PC-3 (cell line): ENCODE data around the gene GABRR1. TPM values are rescaled to one million over a fixed set of nuclear protein-coding genes. Genes with fewer than 3 reads are reported as not detected.

ENCODE experiments used
- ATAC-seq: fragments of 200-7000 bp; cut with Tn5 transposase; 2 replicates; pipeline ENCODE4 v1.9.1; 2020; ENCODE audit warnings: mild to moderate bottlenecking, moderate library complexity
- BruUV-seq: library from RNA; stranded (reverse); fragments of 400-500 nt; replicated peaks from 2 replicates; lab custom pipeline; 2021; lab: Mats Ljungman, UMichigan
- CTCF ChIA-PET: fragments of 300-600 bp; sonication (Branson Sonifier 250); formaldehyde crosslinking; loops from one replicate; lab custom pipeline; 2022; ENCODE audit warnings: antibody characterized with exemption; lab: Charles Lee
- POLR2A ChIA-PET: fragments of 300-600 bp; sonication (Branson Sonifier 250); formaldehyde crosslinking; loops from one replicate; lab custom pipeline; 2022; ENCODE audit warnings: antibody characterized with exemption; ENCODE audit not compliant: unreplicated experiment; lab: Charles Lee
- DNase-seq: peaks from one replicate; pipeline ENCODE4 v3.0.0-alpha.2; 2015
- H2AFZ ChIP-seq: fragments of 300-600 bp; sonication (generic); 2 replicates; pipeline ENCODE4 v1.6.0; 2016; ENCODE audit warnings: antibody characterized with exemption, low read length
- H3F3A ChIP-seq: fragments of 300-600 bp; sonication (generic); one replicate; pipeline ENCODE4 v1.6.0; 2017; ENCODE audit warnings: antibody characterized with exemption, low read length, control low read depth, mild to moderate bottlenecking; ENCODE audit not compliant: unreplicated experiment
- H3K27ac ChIP-seq: fragments of 300-600 bp; sonication (generic); 2 replicates; pipeline ENCODE4 v1.5.1; 2016; ENCODE audit warnings: mild to moderate bottlenecking, low read length
- H3K27me3 ChIP-seq: fragments of 300-600 bp; sonication (generic); 2 replicates; pipeline ENCODE4 v1.6.1; 2016; ENCODE audit warnings: low read length, mixed read lengths
- H3K36me3 ChIP-seq: fragments of 300-600 bp; sonication (generic); 2 replicates; pipeline ENCODE4 v1.6.1; 2016; ENCODE audit warnings: low read depth, mixed run types, low read length, mixed read lengths
- H3K4me1 ChIP-seq: fragments of 300-600 bp; sonication (generic); 2 replicates; pipeline ENCODE4 v1.5.1; 2016; ENCODE audit warnings: low read length; ENCODE audit not compliant: insufficient read depth
- H3K4me2 ChIP-seq: fragments of 300-600 bp; sonication (generic); 2 replicates; pipeline ENCODE4 v1.6.0; 2016; ENCODE audit warnings: low read length
- H3K4me3 ChIP-seq: fragments of 300-600 bp; sonication (generic); 2 replicates; pipeline ENCODE4 v1.5.1; 2016; ENCODE audit warnings: mild to moderate bottlenecking, low read length, mixed read lengths
- H3K79me2 ChIP-seq: fragments of 300-600 bp; sonication (generic); 2 replicates; pipeline ENCODE4 v1.6.1; 2017; ENCODE audit warnings: low read length, mixed read lengths
- H3K9ac ChIP-seq: fragments of 300-600 bp; sonication (generic); 2 replicates; pipeline ENCODE4 v1.6.0; 2016; ENCODE audit warnings: mild to moderate bottlenecking, low read length
- H3K9me2 ChIP-seq: fragments of 300-600 bp; sonication (generic); replicated peaks from 2 replicates; pipeline ENCODE4 v1.6.1; 2016; ENCODE audit warnings: mixed run types, low read length, mixed read lengths
- H3K9me3 ChIP-seq: fragments of 300-600 bp; sonication (generic); 2 replicates; pipeline ENCODE4 v1.6.1; 2016; ENCODE audit warnings: low read length, mixed read lengths
- H4K20me1 ChIP-seq: fragments of 300-600 bp; sonication (generic); 2 replicates; pipeline ENCODE4 v1.6.1; 2016; ENCODE audit warnings: low read length, mixed read lengths
- EZH2 ChIP-seq: fragments of 300-600 bp; sonication (generic); IDR thresholded peaks from one replicate; pipeline ENCODE4 v1.6.1; 2017; ENCODE audit warnings: antibody characterized with exemption, mild to moderate bottlenecking, low read length; ENCODE audit not compliant: unreplicated experiment
- EZH2phosphoT487 ChIP-seq: fragments of 300-600 bp; sonication (generic); IDR thresholded peaks from 2 replicates; pipeline ENCODE4 v1.6.1; 2018; ENCODE audit warnings: mild to moderate bottlenecking, antibody characterized with exemption, low read length, borderline replicate concordance
- intact Hi-C: fragments of 100-400 bp; cut with micrococcal nuclease; formaldehyde crosslinking; loops from 2 replicates; pipeline ENCODE4 v1.9.0; 2023
- total RNA-seq: library from RNA; depleted of rRNA; stranded (reverse); fragments of >200 nt; gene quantifications from 2 replicates; pipeline ENCODE4 v1.2.3, GENCODE V29; 2014
- TF ChIP-seq, protein P1 (sequence below): fragments of 300-600 bp; sonication (generic); conservative IDR thresholded peaks from 2 replicates; pipeline ENCODE4 v1.5.1; 2017; ENCODE audit warnings: antibody characterized with exemption, low read depth, mild to moderate bottlenecking, low read length

The GABRR1 gene
- total RNA-seq, 1 experiment from 2014 or later = not detected

DNA sequence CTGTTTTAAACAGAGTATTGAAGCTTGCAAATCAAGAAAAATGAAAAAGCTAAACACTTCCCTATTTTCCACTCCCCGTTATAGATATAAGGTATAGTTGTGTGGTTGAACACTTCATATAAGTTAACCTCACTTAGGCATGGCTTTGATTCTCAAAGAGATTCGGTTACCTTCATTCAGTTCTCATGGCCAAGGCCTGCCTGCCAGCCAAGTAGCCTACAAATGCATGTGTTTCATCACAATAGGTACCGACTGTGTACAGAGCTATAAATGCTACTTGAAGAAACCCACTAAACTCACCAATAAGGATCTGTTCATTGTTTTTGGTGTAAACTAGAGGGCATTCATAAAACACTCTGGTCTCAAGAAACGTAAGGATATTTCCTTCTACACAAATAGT lies 43.5 kb downstream of the GABRR1 start:
- intact Hi-C loops = no loop called here
- no peak overlapping the region for H3K4me2 ChIP-seq
- H2AFZ ChIP-seq = no peak overlapping the region
- H3K27me3 ChIP-seq = no peaks in the 10 kb centered on the region
- H3K27ac ChIP-seq = no peak overlapping the region
- H3K4me3 ChIP-seq = no peak overlapping the region
- no peaks in the 10 kb centered on the region for H3K4me1 ChIP-seq
- POLR2A ChIA-PET = no interaction called here
- BruUV-seq = no TSS peak
- H3K36me3 ChIP-seq = no peaks in the 10 kb centered on the region
- TF ChIP-seq EZH2phosphoT487 (no peak), EZH2 (no peak)
- TF ChIP-seq, protein P1, sequence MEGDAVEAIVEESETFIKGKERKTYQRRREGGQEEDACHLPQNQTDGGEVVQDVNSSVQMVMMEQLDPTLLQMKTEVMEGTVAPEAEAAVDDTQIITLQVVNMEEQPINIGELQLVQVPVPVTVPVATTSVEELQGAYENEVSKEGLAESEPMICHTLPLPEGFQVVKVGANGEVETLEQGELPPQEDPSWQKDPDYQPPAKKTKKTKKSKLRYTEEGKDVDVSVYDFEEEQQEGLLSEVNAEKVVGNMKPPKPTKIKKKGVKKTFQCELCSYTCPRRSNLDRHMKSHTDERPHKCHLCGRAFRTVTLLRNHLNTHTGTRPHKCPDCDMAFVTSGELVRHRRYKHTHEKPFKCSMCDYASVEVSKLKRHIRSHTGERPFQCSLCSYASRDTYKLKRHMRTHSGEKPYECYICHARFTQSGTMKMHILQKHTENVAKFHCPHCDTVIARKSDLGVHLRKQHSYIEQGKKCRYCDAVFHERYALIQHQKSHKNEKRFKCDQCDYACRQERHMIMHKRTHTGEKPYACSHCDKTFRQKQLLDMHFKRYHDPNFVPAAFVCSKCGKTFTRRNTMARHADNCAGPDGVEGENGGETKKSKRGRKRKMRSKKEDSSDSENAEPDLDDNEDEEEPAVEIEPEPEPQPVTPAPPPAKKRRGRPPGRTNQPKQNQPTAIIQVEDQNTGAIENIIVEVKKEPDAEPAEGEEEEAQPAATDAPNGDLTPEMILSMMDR = no peak
- DNase-seq (no peak), ATAC-seq (no peak)
- CTCF ChIA-PET = no interaction called here
- H4K20me1 ChIP-seq = no peaks in the 10 kb centered on the region
- H3F3A ChIP-seq = no peaks in the 10 kb centered on the region
- H3K9me3 ChIP-seq = no peaks in the 10 kb centered on the region
- no peak overlapping the region for H3K9ac ChIP-seq
- H3K9me2 ChIP-seq = no peaks in the 10 kb centered on the region
- H3K79me2 ChIP-seq = no peaks in the 10 kb centered on the region

DNA sequence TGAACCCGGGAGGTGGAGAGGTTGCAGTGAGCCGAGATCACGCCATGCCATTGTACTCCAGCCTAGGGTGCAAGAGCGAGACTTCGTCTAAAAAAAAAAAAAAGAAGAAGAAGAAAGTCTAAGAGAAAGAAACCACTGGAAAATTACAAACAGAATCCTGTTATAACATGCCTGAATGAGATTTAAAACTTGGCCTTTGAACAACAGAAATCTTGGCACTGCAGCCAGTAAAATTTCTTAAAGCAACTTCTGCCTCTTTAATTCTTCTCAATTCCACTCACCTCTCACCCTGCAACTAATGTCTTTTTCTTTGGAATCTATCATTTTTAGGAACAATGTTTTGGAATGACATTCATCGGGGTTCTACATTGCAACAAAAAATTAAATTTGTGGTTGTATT lies 45.0 kb downstream of the GABRR1 start:
- Histone ChIP-seq H3K27ac (no peak overlapping the region), H3K36me3 (no peaks in the 10 kb centered on the region), H2AFZ (no peak overlapping the region), H3K4me2 (no peak overlapping the region), H3F3A (no peaks in the 10 kb centered on the region), H3K4me1 (no peaks in the 10 kb centered on the region), H3K27me3 (no peaks in the 10 kb centered on the region), H3K4me3 (no peak overlapping the region), H4K20me1 (no peaks in the 10 kb centered on the region), H3K9me3 (no peaks in the 10 kb centered on the region), H3K9me2 (no peaks in the 10 kb centered on the region), H3K79me2 (no peaks in the 10 kb centered on the region), H3K9ac (no peak overlapping the region)
- intact Hi-C loops = no loop called here
- ChIA-PET POLR2A (no interaction called here), CTCF (no interaction called here)
- ATAC-seq (no peak), DNase-seq (no peak)
- BruUV-seq = no TSS peak
- TF ChIP-seq EZH2 (no peak), EZH2phosphoT487 (no peak)
- TF ChIP-seq, protein P1 = no peak

DNA sequence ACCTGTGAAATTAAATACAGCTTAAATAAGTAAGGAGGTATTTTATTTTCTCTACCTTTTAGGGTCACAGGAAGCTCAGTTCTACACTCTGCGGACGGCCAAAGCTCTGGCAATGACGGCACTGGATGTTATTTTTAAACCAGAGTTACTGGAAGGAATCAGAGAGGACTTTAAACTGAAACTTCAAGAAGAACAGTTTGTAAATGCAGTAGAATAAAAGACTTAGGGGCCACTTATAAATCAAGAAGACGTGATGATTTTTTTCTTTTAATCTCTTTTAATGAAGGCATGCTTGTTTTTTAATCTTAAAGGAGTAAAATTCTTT lies 55.1 kb downstream of the GABRR1 start:
- ATAC-seq (no peak), DNase-seq (no peak)
- CTCF ChIA-PET = no interaction called here
- no peak overlapping the region for H3K27ac ChIP-seq
- no peaks in the 10 kb centered on the region for H3K9me3 ChIP-seq
- H2AFZ ChIP-seq = no peak overlapping the region
- POLR2A ChIA-PET = no interaction called here
- H3K9me2 ChIP-seq = no peaks in the 10 kb centered on the region
- H3K4me1 ChIP-seq = no peaks in the 10 kb centered on the region
- H3K9ac ChIP-seq = no peak overlapping the region
- no TSS peak for BruUV-seq
- H3K27me3 ChIP-seq = no peaks in the 10 kb centered on the region
- intact Hi-C loops = no loop called here
- H3K36me3 ChIP-seq = no peaks in the 10 kb centered on the region; the same call in 1 of the 2 replicates
- no peak overlapping the region for H3K4me3 ChIP-seq
- no peaks in the 10 kb centered on the region for H4K20me1 ChIP-seq
- no peak overlapping the region for H3K4me2 ChIP-seq
- H3K79me2 ChIP-seq = no peaks in the 10 kb centered on the region
- no peaks in the 10 kb centered on the region for H3F3A ChIP-seq
- TF ChIP-seq EZH2phosphoT487 (no peak), EZH2 (no peak)
- TF ChIP-seq, protein P1 = no peak
